Stimulated activated naive CD8-positive, alpha-beta T cell treated with anti-CD3 and anti-CD28 coated beads, Interleukin-15, amount 100 ng/mL, for 72 hours (primary cell): ENCODE results near the gene KHDC3L.
A peak's percentile ranks its signal among the peaks of the same experiment; 100 is the strongest.
"Not testable (repeated sequence)": the region's sequence is repeated elsewhere in the genome, so short reads cannot be mapped to it uniquely, and the experiment has no call there.

ENCODE experiments used
- ATAC-seq: fragments of 150-1000 bp; cut with Tn5 transposase; 2 replicates; pipeline ENCODE4 v1.10.0; 2021; ENCODE audit warnings: mild to moderate bottlenecking, moderate library complexity
- DNase-seq, 2 donors: peaks; one replicate each; pipeline ENCODE4 v3.0.0; 2021 to 2022
- H3K27ac Mint-ChIP-seq, 2 donors: one replicate each; pipeline ENCODE4 v1.8.0; 2022; ENCODE audit warnings: mild to moderate bottlenecking in 2 of 2, mixed read lengths in 2 of 2, moderate library complexity in 2 of 2
- H3K27me3 Mint-ChIP-seq: one replicate; pipeline ENCODE4 v1.8.0; 2022; ENCODE audit warnings: mixed read lengths
- H3K4me1 Mint-ChIP-seq: one replicate; pipeline ENCODE4 v1.8.0; 2022; ENCODE audit warnings: mild to moderate bottlenecking, mixed read lengths
- H3K4me3 Mint-ChIP-seq, 2 donors: one replicate each; pipeline ENCODE4 v1.8.0; 2022; ENCODE audit warnings: mild to moderate bottlenecking in 2 of 2, mixed read lengths in 2 of 2, moderate library complexity in 1 of 2
- H3K9me3 Mint-ChIP-seq, 2 donors: one replicate each; pipeline ENCODE4 v1.8.0; 2022; ENCODE audit warnings: mixed read lengths in 2 of 2

Gene KHDC3L

GRCh38 chr6:73389854-73390253, 27.4 kb downstream of the KHDC3L start:
- no peaks in the 10 kb centered on the region for H3K9me3 Mint-ChIP-seq
- DNase-seq, result no peak
- ATAC-seq, result no peak
- peaks cover 17% of the 10 kb centered on the region for H3K4me1 Mint-ChIP-seq
- H3K27me3 Mint-ChIP-seq, result no peaks in the 10 kb centered on the region
- H3K4me3 Mint-ChIP-seq, result no peak overlapping the region
- H3K27ac Mint-ChIP-seq, result no peak overlapping the region

GRCh38 chr6:73391675-73392074, 29.2 kb downstream of the KHDC3L start:
- DNase-seq (no peak), ATAC-seq (no peak)
- no peak overlapping the region for H3K4me3 Mint-ChIP-seq
- no peaks in the 10 kb centered on the region for H3K27me3 Mint-ChIP-seq
- H3K27ac Mint-ChIP-seq, result no peak overlapping the region
- no peaks in the 10 kb centered on the region for H3K9me3 Mint-ChIP-seq
- peaks cover 17% of the 10 kb centered on the region for H3K4me1 Mint-ChIP-seq

DNA sequence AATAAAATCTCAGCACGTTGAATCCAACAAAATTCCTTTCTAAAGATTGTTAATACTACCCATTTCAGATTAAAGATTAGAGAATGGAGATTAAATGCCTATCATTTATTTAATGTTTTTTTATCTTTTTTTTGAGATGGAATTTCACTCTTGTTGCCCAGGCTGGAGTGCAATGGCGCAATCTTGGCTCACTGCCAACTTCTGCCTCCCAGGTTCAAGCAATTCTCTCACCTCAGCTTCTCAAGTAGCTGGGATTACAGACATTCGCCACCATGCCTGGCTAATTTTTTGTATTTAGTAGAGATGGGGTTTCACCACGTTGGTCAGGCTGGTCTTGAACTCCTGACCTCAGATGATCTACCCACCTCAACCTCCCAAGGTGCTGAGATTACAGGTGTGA, 29.7 kb downstream of the KHDC3L start:
- not testable (repeated sequence) for DNase-seq, ATAC-seq, H3K27ac Mint-ChIP-seq, H3K4me3 Mint-ChIP-seq, H3K9me3 Mint-ChIP-seq, H3K27me3 Mint-ChIP-seq
- H3K4me1 Mint-ChIP-seq, result peaks cover 17% of the 10 kb centered on the region

GRCh38 chr6:73393278-73393677, 30.8 kb downstream of the KHDC3L start:
- Mint-ChIP-seq H3K27me3 (no peaks in the 10 kb centered on the region), H3K9me3 (no peaks in the 10 kb centered on the region), H3K4me1 (peaks cover 17% of the 10 kb centered on the region), H3K4me3 (no peak overlapping the region), H3K27ac (peak overlapping the region in 1 of 2 donors; percentile 63)
- no peak for ATAC-seq
- no peak for DNase-seq

GRCh38 chr6:73394577-73395354, 32.3 kb downstream of the KHDC3L start, which contains the start of gene DDX43:
Gene DDX43 (plus strand): TSS chr6:73394828. CDS start chr6:73394906, 78 bp downstream.
- Mint-ChIP-seq H3K4me3 (peak within 1 kb of the TSS; percentile 71 to 81), H3K4me1 (peaks cover 11% of the 10 kb centered on the region), H3K27me3 (no peaks in the 10 kb centered on the region), H3K27ac (peak within 1 kb of the TSS; percentile 96), H3K9me3 (no peaks in the 10 kb centered on the region)
- ATAC-seq, result peak; percentile 88
- DNase-seq, result peak; percentile 25 to 67

DNA sequence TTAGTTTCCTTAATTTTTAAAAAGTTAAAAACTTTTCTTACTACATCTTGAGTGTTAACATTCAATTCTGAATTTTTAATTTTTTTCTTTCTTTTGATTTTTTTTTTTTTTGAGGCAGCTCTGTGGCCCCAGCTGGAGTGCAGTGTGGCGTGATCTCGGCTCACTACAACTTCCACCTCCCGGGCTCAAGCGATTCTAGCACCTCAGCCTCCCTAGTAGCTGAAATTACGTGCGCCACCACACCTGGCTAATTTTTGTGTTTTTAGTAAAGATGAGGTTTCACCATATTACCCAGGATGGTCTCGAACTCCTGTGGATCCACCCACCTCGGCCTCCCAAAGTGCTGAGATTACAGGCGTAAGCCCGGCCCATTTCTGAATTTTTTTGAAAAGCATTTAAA, 33.4 kb downstream of the KHDC3L start:
- ATAC-seq (no peak), DNase-seq (no peak)
- H3K4me3 Mint-ChIP-seq, result no peak overlapping the region
- peaks cover 11% of the 10 kb centered on the region for H3K4me1 Mint-ChIP-seq
- H3K27me3 Mint-ChIP-seq, result no peaks in the 10 kb centered on the region
- H3K27ac Mint-ChIP-seq, result no peak overlapping the region
- no peaks in the 10 kb centered on the region for H3K9me3 Mint-ChIP-seq

GRCh38 chr6:73400656-73401055, 38.2 kb downstream of the KHDC3L start:
- Mint-ChIP-seq H3K27me3 (no peaks in the 10 kb centered on the region), H3K9me3 (no peaks in the 10 kb centered on the region), H3K4me3 (no peak overlapping the region), H3K4me1 (no peaks in the 10 kb centered on the region), H3K27ac (no peak overlapping the region)
- no peak for DNase-seq
- no peak for ATAC-seq

GRCh38 chr6:73409395-73409794, 46.9 kb downstream of the KHDC3L start:
- Mint-ChIP-seq H3K27ac (no peak overlapping the region), H3K27me3 (no peaks in the 10 kb centered on the region), H3K9me3 (no peaks in the 10 kb centered on the region), H3K4me1 (no peaks in the 10 kb centered on the region), H3K4me3 (no peak overlapping the region)
- no peak for ATAC-seq
- no peak for DNase-seq

GRCh38 chr6:73413102-73413501, 50.6 kb downstream of the KHDC3L start:
- ATAC-seq, result no peak
- no peaks in the 10 kb centered on the region for H3K27me3 Mint-ChIP-seq
- DNase-seq, result no peak

More at GRCh38 chr6:73413102-73413501, 50.6 kb downstream of the KHDC3L start:
- Mint-ChIP-seq H3K9me3 (no peaks in the 10 kb centered on the region), H3K27ac (no peak overlapping the region), H3K4me3 (no peak overlapping the region), H3K4me1 (peaks cover under 1% of the 10 kb centered on the region)
